ENCODE results near the gene SRD5A1.

Gene SRD5A1

DNA sequence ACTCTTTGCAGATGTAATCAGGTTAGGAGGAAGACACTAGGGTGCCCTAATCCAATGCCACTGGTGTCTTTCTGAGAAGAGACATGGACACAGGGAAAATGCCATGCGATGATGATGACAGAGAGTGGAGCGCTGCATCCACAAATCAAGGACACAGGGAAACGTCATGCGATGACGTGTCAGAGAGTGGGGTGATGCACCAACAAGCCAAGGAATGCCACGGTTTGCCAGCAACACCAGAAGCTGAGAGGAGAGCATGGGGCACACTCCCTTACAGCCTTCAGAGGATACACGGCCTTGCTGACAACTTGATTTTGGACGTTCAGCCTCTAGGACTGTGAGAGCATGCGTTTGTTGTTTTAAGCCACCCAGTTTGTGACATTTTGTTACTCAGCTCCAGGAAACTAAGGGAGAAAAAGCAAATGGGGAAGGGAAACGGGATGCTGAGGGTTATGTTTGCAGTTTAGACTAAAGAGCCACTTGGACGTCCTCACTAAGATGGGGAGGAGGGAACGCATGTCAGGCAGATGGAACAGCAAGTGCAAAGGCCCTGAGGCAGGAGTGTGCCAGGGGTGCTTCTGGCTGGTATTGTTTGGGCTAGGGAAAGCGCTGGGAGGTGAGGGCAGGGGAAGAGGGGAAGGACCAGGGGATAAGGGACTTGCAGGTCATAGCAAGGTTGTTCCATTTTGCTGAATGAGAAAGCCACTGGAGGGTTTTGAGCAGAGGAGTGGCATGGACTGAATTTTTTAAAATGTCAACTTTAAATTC is 77.5 kb downstream of the SRD5A1 start:
- TF ChIP-seq, protein P1, sequence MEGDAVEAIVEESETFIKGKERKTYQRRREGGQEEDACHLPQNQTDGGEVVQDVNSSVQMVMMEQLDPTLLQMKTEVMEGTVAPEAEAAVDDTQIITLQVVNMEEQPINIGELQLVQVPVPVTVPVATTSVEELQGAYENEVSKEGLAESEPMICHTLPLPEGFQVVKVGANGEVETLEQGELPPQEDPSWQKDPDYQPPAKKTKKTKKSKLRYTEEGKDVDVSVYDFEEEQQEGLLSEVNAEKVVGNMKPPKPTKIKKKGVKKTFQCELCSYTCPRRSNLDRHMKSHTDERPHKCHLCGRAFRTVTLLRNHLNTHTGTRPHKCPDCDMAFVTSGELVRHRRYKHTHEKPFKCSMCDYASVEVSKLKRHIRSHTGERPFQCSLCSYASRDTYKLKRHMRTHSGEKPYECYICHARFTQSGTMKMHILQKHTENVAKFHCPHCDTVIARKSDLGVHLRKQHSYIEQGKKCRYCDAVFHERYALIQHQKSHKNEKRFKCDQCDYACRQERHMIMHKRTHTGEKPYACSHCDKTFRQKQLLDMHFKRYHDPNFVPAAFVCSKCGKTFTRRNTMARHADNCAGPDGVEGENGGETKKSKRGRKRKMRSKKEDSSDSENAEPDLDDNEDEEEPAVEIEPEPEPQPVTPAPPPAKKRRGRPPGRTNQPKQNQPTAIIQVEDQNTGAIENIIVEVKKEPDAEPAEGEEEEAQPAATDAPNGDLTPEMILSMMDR (IDR thresholded peaks at IDR 0.05) = no peak
- Histone ChIP-seq H3K36me3 (no peaks in the 10 kb centered on the region), H3K9me3 (no peaks in the 10 kb centered on the region), H3K27me3 (peaks cover 50% of the 10 kb centered on the region), H3K4me1 (ENCODE audit: control insufficient read depth in 1 of 2, insufficient read depth in 1 of 2, low read depth in 1 of 2, low read length in 1 of 2) (peaks cover 20 to 23% of the 10 kb centered on the region in 2 experiments), H3K4me3 (ENCODE audit: low read depth in 1 of 2, low read length in 1 of 2) (no peak overlapping the region), H3K27ac (no peak overlapping the region)

DNA sequence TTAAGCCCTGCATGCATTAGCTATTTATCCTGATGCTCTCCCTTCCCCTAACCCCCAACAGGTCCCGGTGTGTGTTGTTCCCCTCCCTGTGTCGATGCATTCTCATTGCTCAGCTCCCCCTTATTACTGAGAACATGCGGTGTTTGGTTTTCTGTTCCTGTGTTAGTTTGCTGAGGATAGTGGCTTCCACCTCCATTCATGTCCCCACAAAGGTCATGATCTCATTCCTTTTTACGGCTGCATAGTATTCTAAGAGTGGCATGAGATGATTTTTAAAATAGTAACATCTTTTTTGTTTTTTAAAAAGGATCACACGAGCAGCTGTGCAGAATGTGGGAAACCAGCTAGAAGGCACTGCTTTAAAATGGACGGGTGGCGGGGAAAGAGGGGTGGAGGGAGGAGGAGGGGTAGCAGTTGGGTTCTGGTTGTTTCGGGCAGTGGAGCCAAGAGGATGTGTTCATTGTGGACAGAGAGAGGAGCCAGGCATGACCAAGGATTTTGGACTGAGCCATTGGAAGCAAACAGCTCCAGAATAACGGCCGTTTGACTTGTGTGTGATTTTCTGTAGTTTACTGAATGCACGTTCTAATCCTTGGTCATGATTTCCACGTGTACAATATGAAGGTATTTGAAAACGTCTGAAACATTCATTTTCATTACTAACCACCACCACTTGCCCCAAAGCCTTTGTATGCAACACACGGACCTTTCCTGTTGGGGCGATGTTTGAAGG is 78.3 kb downstream of the SRD5A1 start:
- Histone ChIP-seq H3K27me3 (peaks cover 50% of the 10 kb centered on the region), H3K4me3 (ENCODE audit: low read depth in 1 of 2, low read length in 1 of 2) (peak overlapping the region; percentile 71 to 100), H3K9me3 (no peaks in the 10 kb centered on the region), H3K4me1 (ENCODE audit: control insufficient read depth in 1 of 2, insufficient read depth in 1 of 2, low read depth in 1 of 2, low read length in 1 of 2) (peaks cover 28 to 31% of the 10 kb centered on the region in 2 experiments), H3K36me3 (no peaks in the 10 kb centered on the region), H3K27ac (peak overlapping the region; percentile 96)
- TF ChIP-seq, protein P1 (IDR thresholded peaks at IDR 0.05) = no peak

DNA sequence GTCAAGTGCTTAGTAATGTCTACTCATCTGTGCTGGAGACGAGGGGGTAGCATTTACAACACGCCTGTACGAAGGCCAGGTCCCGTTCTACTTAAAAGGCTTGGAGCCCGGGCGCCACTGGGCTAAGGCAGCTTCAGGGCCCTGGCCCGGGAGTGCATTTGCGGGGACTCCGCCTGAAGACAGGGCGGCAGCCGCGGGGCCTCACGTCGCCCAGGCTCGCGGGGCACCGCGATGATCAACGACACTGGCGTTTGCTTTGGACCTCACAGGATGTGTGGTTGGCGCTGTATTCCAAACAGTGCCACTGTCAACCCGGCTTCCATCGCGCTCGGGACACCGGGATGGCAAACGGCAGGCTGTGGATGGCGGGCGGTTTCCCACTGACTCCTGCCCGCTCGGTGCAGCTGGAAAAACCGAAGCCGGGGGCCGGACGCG is 78.9 kb downstream of the SRD5A1 start:
- Histone ChIP-seq H3K27me3 (peaks cover 50% of the 10 kb centered on the region), H3K4me3 (ENCODE audit: low read depth in 1 of 2, low read length in 1 of 2) (peak overlapping the region; percentile 71 to 100)

DNA sequence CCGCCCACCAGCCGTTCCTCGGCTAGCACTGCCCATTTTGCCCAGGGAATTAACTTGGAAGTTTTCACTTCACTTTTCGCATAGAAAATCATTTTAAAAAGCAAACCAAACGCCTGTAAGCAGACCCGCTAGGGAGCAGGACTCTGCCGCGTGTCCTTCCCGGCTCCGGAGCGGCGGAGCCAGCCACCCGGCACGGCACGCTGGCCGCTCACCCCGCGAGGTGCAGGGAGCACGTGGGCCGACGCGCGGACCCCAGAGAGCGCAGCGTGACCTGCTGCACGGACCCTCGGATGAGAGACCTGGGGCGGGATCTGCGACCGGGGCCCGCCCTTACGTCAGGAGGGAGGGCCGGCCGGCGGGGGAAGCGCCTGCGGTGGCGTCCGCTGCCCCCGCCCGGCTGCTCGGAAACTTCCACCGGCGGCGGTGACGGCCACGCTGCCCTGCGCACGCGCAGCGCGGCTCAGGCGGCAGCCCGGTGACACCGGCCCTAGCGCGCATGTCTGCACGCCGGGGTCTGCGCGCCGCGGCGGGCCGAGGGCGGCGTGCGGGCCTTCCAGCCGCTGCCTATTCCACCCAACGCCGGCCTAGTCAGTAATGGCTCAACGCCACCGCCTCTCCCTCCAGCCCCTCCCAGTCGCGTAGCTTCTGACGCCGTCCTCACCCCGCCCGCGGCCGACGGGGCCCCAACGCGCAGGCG is 79.5 kb downstream of the SRD5A1 start:
- peaks cover 47% of the 10 kb centered on the region for H3K27me3 ChIP-seq
- peak overlapping the region; percentile 96 for H3K27ac ChIP-seq
- H3K4me1 ChIP-seq (ENCODE audit: control insufficient read depth in 1 of 2, insufficient read depth in 1 of 2, low read depth in 1 of 2, low read length in 1 of 2) = peaks cover 37 to 40% of the 10 kb centered on the region in 2 experiments
- TF ChIP-seq, protein P1 (IDR thresholded peaks at IDR 0.05) = peak; percentile 31
- H3K36me3 ChIP-seq = no peaks in the 10 kb centered on the region
- H3K9me3 ChIP-seq = no peaks in the 10 kb centered on the region
- peak overlapping the region; percentile 71 to 100 for H3K4me3 ChIP-seq (ENCODE audit: low read depth in 1 of 2, low read length in 1 of 2)

More for the DNA sequence above, 78.9 kb downstream of the SRD5A1 start:
- H3K36me3 ChIP-seq = no peaks in the 10 kb centered on the region
- H3K4me1 ChIP-seq (ENCODE audit: control insufficient read depth in 1 of 2, insufficient read depth in 1 of 2, low read depth in 1 of 2, low read length in 1 of 2) = peaks cover 33 to 37% of the 10 kb centered on the region in 2 experiments
- TF ChIP-seq, protein P1 (IDR thresholded peaks at IDR 0.05) = no peak
- peak overlapping the region; percentile 96 for H3K27ac ChIP-seq
- H3K9me3 ChIP-seq = no peaks in the 10 kb centered on the region
